DMS53 treated with DMSO at 0.1 percent for 48 hours (cell line): ENCODE results near the gene MRPL38.

Experiments used
- DNase-seq: peaks from one replicate; lab custom pipeline; 2025; ENCODE audit not compliant: unreplicated experiment; lab: John Stamatoyannopoulos, UW

The MRPL38 gene

GRCh38 chr17:75904749-75905521 is at the start of gene MRPL38:
Gene MRPL38, minus strand, starts transcription at chr17:75904884. Its CDS starts 9 bp downstream, at chr17:75904875.
- DNase-seq, result peak; percentile 95

GRCh38 chr17:75950855-75951554 is 46.3 kb upstream of the MRPL38 start:
- DNase-seq, result no peak

GRCh38 chr17:75950421-75950820 is 45.7 kb upstream of the MRPL38 start:
- no peak for DNase-seq

- no peak for DNase-seq
Measured at GRCh38 chr17:75945211-75945610, 40.5 kb upstream of the MRPL38 start.

GRCh38 chr17:75943491-75943890 is 38.8 kb upstream of the MRPL38 start:
- DNase-seq, result no peak

- DNase-seq, result no peak
Measured at GRCh38 chr17:75942473-75942872, 37.8 kb upstream of the MRPL38 start.

GRCh38 chr17:75941442-75941819 is 36.7 kb upstream of the MRPL38 start:
- DNase-seq, result no peak

GRCh38 chr17:75940727-75941441 is 36.2 kb upstream of the MRPL38 start, which contains the start of gene FBF1:
Gene FBF1, minus strand, starts transcription at chr17:75941042. Its CDS starts 2,893 bp downstream, at chr17:75938149.
- peak; percentile 96 for DNase-seq

- DNase-seq, result no peak
Measured at GRCh38 chr17:75937652-75938051, 33.0 kb upstream of the MRPL38 start.

GRCh38 chr17:75933808-75934207 is 29.1 kb upstream of the MRPL38 start:
- DNase-seq, result no peak

GRCh38 chr17:75932852-75933251 is 28.2 kb upstream of the MRPL38 start:
- DNase-seq, result no peak

- DNase-seq, result no peak
Measured at GRCh38 chr17:75931062-75931461, 26.4 kb upstream of the MRPL38 start.

- DNase-seq, result peak; percentile 10
Measured at GRCh38 chr17:75927286-75927922, 22.7 kb upstream of the MRPL38 start.

GRCh38 chr17:75926456-75926855 is 21.8 kb upstream of the MRPL38 start:
- DNase-seq, result no peak

- DNase-seq, result no peak
Measured at GRCh38 chr17:75925912-75926311, 21.2 kb upstream of the MRPL38 start.

- no peak for DNase-seq
Measured at GRCh38 chr17:75925103-75925502, 20.4 kb upstream of the MRPL38 start.

- no peak for DNase-seq
Measured at GRCh38 chr17:75922963-75923874, 18.5 kb upstream of the MRPL38 start.

GRCh38 chr17:75922173-75922961 is 17.7 kb upstream of the MRPL38 start:
- no peak for DNase-seq

GRCh38 chr17:75921596-75921995 is 16.9 kb upstream of the MRPL38 start:
- DNase-seq, result no peak
